ENCODE data around the gene MBD5.

GRCh38 chr2:148402786-148403185 is 381.9 kb downstream of the MBD5 start:
- no peak for TF ChIP-seq TARDBP (IDR thresholded peaks at IDR 0.05)
- no peak for TF ChIP-seq HDGF (IDR thresholded peaks at IDR 0.05; ENCODE audit: borderline replicate concordance)
- no peak for TF ChIP-seq FOXK2 (IDR thresholded peaks at IDR 0.05)
- TF ChIP-seq SP1 (IDR thresholded peaks at IDR 0.05): no peak
- no peak for TF ChIP-seq SUZ12 (IDR thresholded peaks at IDR 0.05)
- TF ChIP-seq FOXM1 (IDR thresholded peaks at IDR 0.05; ENCODE audit: borderline replicate concordance): no peak
- TF ChIP-seq ARNT (IDR thresholded peaks at IDR 0.05): no peak
